HFF-Myc (cell line): ENCODE measurements around the gene ROCK2.

Source experiments
- DNase-seq: peaks from one replicate; pipeline ENCODE4 v3.0.0-alpha.2; 2011; ENCODE audit warnings: low read depth; ENCODE audit errors: extremely low read depth
- H3K4me3 ChIP-seq: replicated peaks from 2 replicates; pipeline ENCODE4 v1.5.1; 2011; ENCODE audit warnings: low read depth, mild to moderate bottlenecking, control low read depth, low read length
- CTCF ChIP-seq: IDR thresholded peaks from 2 replicates; pipeline ENCODE4 v1.5.1; 2012; ENCODE audit warnings: mild to moderate bottlenecking, low read depth, low read length, control low read depth; ENCODE audit errors: missing control alignments

ROCK2 gene

GRCh38 chr2:11155381-11156035 is 188.9 kb downstream of the ROCK2 start, which contains the start of gene SLC66A3:
TSS of gene SLC66A3 (plus strand) at chr2:11155467. CDS start at chr2:11155547, 80 bp downstream.
- peak; percentile 29 for DNase-seq
- TF ChIP-seq CTCF, result no peak
- peak within 1 kb of the TSS; percentile 60 for H3K4me3 ChIP-seq

- no peak for TF ChIP-seq CTCF
- DNase-seq, result peak; percentile 73
Measured at GRCh38 chr2:11154923-11155380, 189.5 kb downstream of the ROCK2 start.

GRCh38 chr2:11154016-11154922 is 190.2 kb downstream of the ROCK2 start:
- no peak for DNase-seq
- peak overlapping the region; percentile 39 for H3K4me3 ChIP-seq
- TF ChIP-seq CTCF, result no peak

More at GRCh38 chr2:11154923-11155380, 189.5 kb downstream of the ROCK2 start:
- peak overlapping the region; percentile 39 for H3K4me3 ChIP-seq

GRCh38 chr2:11152591-11152990 is 191.8 kb downstream of the ROCK2 start:
- DNase-seq, result no peak

GRCh38 chr2:11147263-11147662 is 197.2 kb downstream of the ROCK2 start:
- no peak overlapping the region for H3K4me3 ChIP-seq
- no peak for TF ChIP-seq CTCF
- DNase-seq, result no peak

More at GRCh38 chr2:11152591-11152990, 191.8 kb downstream of the ROCK2 start:
- TF ChIP-seq CTCF, result no peak
- no peak overlapping the region for H3K4me3 ChIP-seq

- no peak for TF ChIP-seq CTCF
- no peak overlapping the region for H3K4me3 ChIP-seq
- DNase-seq, result no peak
Measured at GRCh38 chr2:11146076-11146475, 198.4 kb downstream of the ROCK2 start.
